GM12878 (cell line): ENCODE measurements around the gene BCLAF3. TPM values are rescaled to one million over a fixed set of nuclear protein-coding genes. Genes with fewer than 3 reads are reported as not detected.
A peak's percentile ranks its signal among the peaks of the same experiment; 100 is the strongest.

Experiments
- ATAC-seq: fragments of 200-7000 bp; cut with Tn5 transposase; 3 replicates; pipeline ENCODE4 v1.9.1; 2020; ENCODE audit warnings: mild to moderate bottlenecking, moderate library complexity
- Bru-seq: library from RNA; stranded (reverse); fragments of 400-500 nt; gene quantifications from one replicate; lab custom pipeline; 2021; lab: Mats Ljungman, UMichigan
- BruChase-seq, 2 experiments: library from RNA; stranded (reverse); fragments of 400-500 nt; gene quantifications; one replicate each; lab custom pipeline; 2021; lab: Mats Ljungman, UMichigan
- BruUV-seq: library from RNA; stranded (reverse); fragments of 400-500 nt; replicated peaks from 2 replicates; lab custom pipeline; 2021; lab: Mats Ljungman, UMichigan
- CTCF ChIA-PET: fragments of 300-600 bp; sonication (Branson Sonifier 250); formaldehyde crosslinking; extraction: SDS; loops from one replicate; lab custom pipeline; 2021; ENCODE audit warnings: inconsistent platforms; lab: Yijun Ruan, JAX
- POLR2A ChIA-PET: fragments of 350-600 bp; formaldehyde crosslinking; extraction: SDS; loops from one replicate; lab custom pipeline; 2021; ENCODE audit warnings: inconsistent platforms; lab: Charles Lee
- RAD21 ChIA-PET: fragments of 300-600 bp; sonication (Branson Sonifier 250); formaldehyde crosslinking; loops from one replicate; lab custom pipeline; 2023; ENCODE audit warnings: antibody characterized with exemption; ENCODE audit not compliant: unreplicated experiment; lab: Charles Lee
- SMC1A ChIA-PET: fragments of 300-600 bp; sonication (Branson Sonifier 250); formaldehyde crosslinking; loops from one replicate; lab custom pipeline; 2023; ENCODE audit not compliant: unreplicated experiment, uncharacterized antibody; lab: Charles Lee
- DNase-seq: peaks from one replicate; pipeline ENCODE4 v3.0.0-alpha.2; 2011; ENCODE audit warnings: low read depth, low spot score
- FAIRE-seq: peaks from 3 replicates; lab custom pipeline; 2011; peaks lifted over from hg19 to GRCh38; lab: Jason Lieb, UNC
- H2AFZ ChIP-seq: 2 replicates; pipeline ENCODE4 v1.6.0; 2011; ENCODE audit warnings: low read depth, low read length, control low read depth; ENCODE audit not compliant: control insufficient read depth
- H3K27ac ChIP-seq: 2 replicates; pipeline ENCODE4 v1.5.1; 2011; ENCODE audit warnings: control low read depth; ENCODE audit not compliant: control insufficient read depth, insufficient read depth
- H3K27me3 ChIP-seq, 2 experiments: replicated peaks in 1 of 2; 2 replicates each; pipeline versions ENCODE4 v1.6.0 to v1.6.1; 2011; ENCODE audit warnings: low read length in 1 of 2; ENCODE audit not compliant: control insufficient read depth in 2 of 2, insufficient read depth in 2 of 2
- H3K36me3 ChIP-seq, 2 experiments: 2 replicates each; pipeline ENCODE4 v1.5.1; 2011; ENCODE audit warnings: low read length in 1 of 2; ENCODE audit not compliant: control insufficient read depth in 2 of 2, insufficient read depth in 2 of 2
- H3K4me1 ChIP-seq: 2 replicates; pipeline ENCODE4 v1.6.1; 2011; ENCODE audit warnings: mild to moderate bottlenecking, low read length, moderate library complexity, mixed read lengths; ENCODE audit not compliant: control insufficient read depth, insufficient read depth
- H3K4me2 ChIP-seq: 2 replicates; pipeline ENCODE4 v1.6.0; 2011; ENCODE audit warnings: control low read depth; ENCODE audit not compliant: control insufficient read depth, insufficient read depth
- H3K4me3 ChIP-seq: fragments of 200-600 bp; sonication (generic); 2 replicates; pipeline ENCODE4 v1.5.1; 2016
- H3K79me2 ChIP-seq: 2 replicates; pipeline ENCODE4 v1.6.0; 2011; ENCODE audit warnings: low read length; ENCODE audit not compliant: control insufficient read depth, insufficient read depth
- H3K9ac ChIP-seq: 2 replicates; pipeline ENCODE4 v1.8.0; 2011; ENCODE audit warnings: low read length, control low read depth, mixed read lengths; ENCODE audit not compliant: control insufficient read depth, insufficient read depth
- H3K9me3 ChIP-seq: replicated peaks from 3 replicates; pipeline ENCODE4 v1.5.1; 2011; ENCODE audit warnings: mild to moderate bottlenecking, low read length; ENCODE audit not compliant: control insufficient read depth, insufficient read depth
- H4K20me1 ChIP-seq: 2 replicates; pipeline ENCODE4 v1.6.0; 2011; ENCODE audit not compliant: control insufficient read depth, insufficient read depth
- BACH1 ChIP-seq: fragments of 450-650 bp; IDR thresholded peaks from 2 replicates; pipeline ENCODE4 v1.6.1; 2017; ENCODE audit warnings: mild to moderate bottlenecking, borderline replicate concordance
- BHLHE40 ChIP-seq, 2 experiments: fragments of 450-650 bp in 1 of 2; IDR thresholded peaks; 2 replicates each; pipeline ENCODE4 v1.6.1; 2011 to 2017; ENCODE audit warnings: low read depth in 2 of 2, borderline replicate concordance in 1 of 2, improper control_type of control experiment in 1 of 2, low read length in 1 of 2, mild to moderate bottlenecking in 1 of 2
- BMI1 ChIP-seq: fragments of 450-650 bp; IDR thresholded peaks from 2 replicates; pipeline ENCODE4 v1.6.1; 2016; ENCODE audit warnings: mild to moderate bottlenecking, moderate library complexity, borderline replicate concordance
- CBFB ChIP-seq: IDR thresholded peaks from 2 replicates; pipeline ENCODE4 v1.6.1; 2016; ENCODE audit warnings: antibody characterized with exemption, low read depth
- CEBPZ ChIP-seq: fragments of 150-350 bp; IDR thresholded peaks from 2 replicates; pipeline ENCODE4 v1.6.1; 2016; ENCODE audit warnings: low read depth, low read length
- GATAD2B ChIP-seq: fragments of 450-650 bp; conservative IDR thresholded peaks from 2 replicates; pipeline ENCODE4 v1.6.1; 2017; ENCODE audit warnings: low read depth, mild to moderate bottlenecking, moderate library complexity
- HDGF ChIP-seq: fragments of 450-650 bp; IDR thresholded peaks from 2 replicates; pipeline ENCODE4 v1.6.1; 2016; ENCODE audit warnings: antibody characterized with exemption
- JUND ChIP-seq: IDR thresholded peaks from 2 replicates; pipeline ENCODE4 v1.6.1; 2012; ENCODE audit warnings: low read depth, mild to moderate bottlenecking, low read length, improper control_type of control experiment, moderate library complexity
- MTA3 ChIP-seq: IDR thresholded peaks from 2 replicates; pipeline ENCODE4 v1.6.1; 2012; ENCODE audit warnings: low read length, inconsistent platforms, borderline replicate concordance
- SMC3 ChIP-seq: IDR thresholded peaks from 2 replicates; pipeline ENCODE4 v1.6.1; 2011; ENCODE audit warnings: low read length, improper control_type of control experiment, borderline replicate concordance
- SUPT20H ChIP-seq: IDR thresholded peaks from 2 replicates; pipeline ENCODE4 v1.6.1; 2011; ENCODE audit warnings: low read depth, mild to moderate bottlenecking, low read length, moderate library complexity, borderline replicate concordance; ENCODE audit not compliant: control insufficient read depth
- SUZ12 ChIP-seq: fragments of 200-600 bp; sonication (generic); IDR thresholded peaks from one replicate; pipeline ENCODE4 v1.6.1; 2018; ENCODE audit warnings: antibody characterized with exemption, mild to moderate bottlenecking; ENCODE audit not compliant: unreplicated experiment
- TAF1 ChIP-seq: IDR thresholded peaks from 2 replicates; pipeline ENCODE4 v1.6.1; 2011; ENCODE audit warnings: mild to moderate bottlenecking, low read depth, low read length, borderline replicate concordance
- YY1 ChIP-seq: IDR thresholded peaks from 2 replicates; pipeline ENCODE4 v1.6.1; 2011; ENCODE audit warnings: low read depth, mild to moderate bottlenecking, low read length
- ZNF24 ChIP-seq: fragments of 450-650 bp; IDR thresholded peaks from 2 replicates; pipeline ENCODE4 v1.6.1; 2017; ENCODE audit warnings: antibody characterized with exemption, mild to moderate bottlenecking
- ZNF622 ChIP-seq: fragments of 450-650 bp; IDR thresholded peaks from 2 replicates; pipeline ENCODE4 v1.6.1; 2017; ENCODE audit warnings: mild to moderate bottlenecking, inconsistent platforms
- WGBS: methylation state at CpG from one replicate; pipeline ENCODE4 v1.1.6; 2016; ENCODE audit warnings: low lambda C conversion rate; ENCODE audit not compliant: insufficient replicate concordance, insufficient coverage; ENCODE audit errors: missing lambda C conversion rate; 5-methylcytosine and 5-hydroxymethylcytosine counted together
- in situ Hi-C: fragments of 300-500 bp; cut with MboI; formaldehyde crosslinking; loops from 9 replicates; pipeline ENCODE4 v1.14.3; 2018; ENCODE audit warnings: mixed read lengths
- intact Hi-C: fragments of 100-400 bp; cut with micrococcal nuclease; formaldehyde crosslinking; loops from one replicate; pipeline ENCODE4 v1.14.2; 2022; ENCODE audit not compliant: unreplicated experiment
- long read RNA-seq, 2 experiments: library from polyadenylated mRNA; unstranded; transcript quantifications; one replicate each; pipeline ENCODE4 v2.0.0, GENCODE V29; 2019 to 2020
- polyA minus RNA-seq, 3 experiments: library from RNA; depleted of rRNA, polyadenylated mRNA; stranded (reverse); fragments of >200 nt; gene quantifications; 2 replicates each; pipeline ENCODE4 v1.2.3, GENCODE V29; 2011
- polyA plus RNA-seq, 11 experiments: library from polyadenylated mRNA; depleted of rRNA in 4 of 11; unstranded in 6 of 11; stranded (reverse) in 5 of 11; fragments of >200 nt; fragmentation: Nextera tagmentation in 4 of 11; fragmentation: Illumina TruSeq in 1 of 11; extraction: Ambion mirVana in 4 of 11; extraction: Trizol in 1 of 11; gene quantifications; 1 replicate in 1 of 11; 2 replicates in 10 of 11; pipeline versions ENCODE4 v1.2.1 to v1.2.3, GENCODE V29; 2011 to 2016; ENCODE audit warnings: inconsistent platforms in 2 of 11, missing spikeins in 2 of 11, low read depth in 1 of 11
- total RNA-seq, 4 experiments: library from RNA; depleted of rRNA in 3 of 4; stranded (reverse); fragments of >200 nt in 3 of 4; fragmentation: Illumina TruSeq in 1 of 4; extraction: Trizol in 1 of 4; gene quantifications; 2 replicates each; pipeline versions ENCODE4 v1.2.1 to v1.2.3, GENCODE V29; 2013 to 2021

BCLAF3 gene
- total RNA-seq (2013; cell fraction: nucleolus; rRNA removed) = 23.9 and 26.2 TPM in 2 replicates
- total RNA-seq (2014; rRNA removed) (2.2 and 2.9 TPM in 2 replicates), total RNA-seq (2014; rRNA removed; fragmentation: Illumina TruSeq; extraction: Trizol) (3.8 and 4.4 TPM in 2 replicates), total RNA-seq (2021) (3.6 and 3.9 TPM in 2 replicates), polyA plus RNA-seq (2011; rRNA removed) (3.2 and 5.1 TPM in 2 replicates), polyA plus RNA-seq (2014; fragmentation: Illumina TruSeq; extraction: Trizol) (3.6 and 5.1 TPM in 2 replicates), polyA plus RNA-seq (2014; fragmentation: Nextera tagmentation; extraction: Ambion mirVana) (1 to 10 TPM; 1.1 to 1.5 TPM), polyA plus RNA-seq (2014; rRNA removed) (2.9 TPM in 2 replicates), polyA plus RNA-seq (2016; fragmentation: Nextera tagmentation; extraction: Ambion mirVana) (1 to 10 TPM in 1 of 2 experiments, under 1 TPM in 1; 0.74 to 1.4 TPM), polyA minus RNA-seq (2011; rRNA and poly(A)+ RNA removed) (1.8 TPM in 2 replicates), Bru-seq, nascent RNA (percentile 61 among the genes with signal in this experiment), BruChase-seq, experiment 1, labeled RNA remaining after a 6-hour chase (percentile 68 among the genes with signal in this experiment), BruChase-seq, experiment 2, labeled RNA remaining after a 2-hour chase (percentile 73 among the genes with signal in this experiment)
- polyA plus RNA-seq (2011; ENCODE audit: low read depth) = 0.96 TPM
- polyA plus RNA-seq (2011; cell fraction: cytosol; rRNA removed) = 0.77 and 0.99 TPM in 2 replicates
- polyA plus RNA-seq (2011; cell fraction: nucleus; rRNA removed) = 3.4 and 3.9 TPM in 2 replicates
- 1.9 TPM in 2 replicates for polyA plus RNA-seq (2012)
- 1.9 and 2.3 TPM in 2 replicates for polyA minus RNA-seq (2011; cell fraction: cytosol; rRNA and poly(A)+ RNA removed)
- 3.3 and 5.3 TPM in 2 replicates for polyA minus RNA-seq (2011; cell fraction: nucleus; rRNA and poly(A)+ RNA removed)
- long read RNA-seq, experiment 1 = 0 reads
- long read RNA-seq, experiment 2, partial matches to known transcripts = 4 of 4 reads
- long read RNA-seq, experiment 2, other reads (novel, unspliced or antisense) = 0 of 4 reads

GRCh38 chrX:19990556-19991349 is at the start of gene BCLAF3:
Gene BCLAF3 (minus strand): TSS chrX:19991061. CDS start chrX:19970264, 20,797 bp downstream.
- peak; percentile 30 for DNase-seq
- H3K4me2 ChIP-seq = peak within 1 kb of the TSS; percentile 68
- in situ Hi-C loops (loop anchor here (5.0 kb wide), 1 partner anchor 78 kb away; no protein-coding TSS in a partner anchor), intact Hi-C loops (loop anchor here (1.0 to 5.0 kb wide), 3 partner anchors 77 to 618 kb away; no protein-coding TSS in a partner anchor)
- ChIA-PET RAD21 (interaction anchor here (1.7 kb wide), 1 partner anchor 86 kb away, joined by 5 read pairs; no protein-coding TSS in a partner anchor), POLR2A (interaction anchor here (0.6 to 0.7 kb wide), 2 partner anchors 86 to 1249 kb away, joined by 3 to 5 read pairs; no protein-coding TSS in a partner anchor), SMC1A (interaction anchor here (0.8 to 2.4 kb wide), 5 partner anchors 71 to 454 kb away, joined by 3 to 16 read pairs (median 4); no protein-coding TSS in a partner anchor), CTCF (interaction anchor here (0.9 to 1.6 kb wide), 7 partner anchors 14 to 618 kb away, joined by 3 to 14 read pairs (median 4); no protein-coding TSS in a partner anchor)
- peak within 1 kb of the TSS; percentile 32 for H3K9ac ChIP-seq
- 42% methylated on average over 50 of the region's 103 CpGs for WGBS
- no peaks in the 10 kb centered on the region for H3K9me3 ChIP-seq
- no peaks in the 10 kb centered on the region for H3K27me3 ChIP-seq
- ATAC-seq = peak; percentile 94
- FAIRE-seq = no peak
- no TSS peak for BruUV-seq
- peaks cover 3% of the 10 kb centered on the region; the same call in 1 of the 2 replicates for H3K79me2 ChIP-seq
- peak within 1 kb of the TSS; percentile 73 for H2AFZ ChIP-seq
- H3K4me1 ChIP-seq = no peaks in the 10 kb centered on the region
- peak within 1 kb of the TSS; percentile 67 for H3K4me3 ChIP-seq
- no peak within 1 kb of the TSS for H3K27ac ChIP-seq
- no peaks in the 10 kb centered on the region for H4K20me1 ChIP-seq
- no peaks in the 10 kb centered on the region for H3K36me3 ChIP-seq
- TF ChIP-seq ZNF24 = no peak
- no peak for TF ChIP-seq CEBPZ
- TF ChIP-seq HDGF = no peak
- no peak for TF ChIP-seq BACH1
- no peak for TF ChIP-seq MTA3
- TF ChIP-seq BHLHE40 (IDR thresholded peaks at IDR 0.05; ENCODE audit: borderline replicate concordance in 1 of 2, low read depth in 2 of 2, low read length in 1 of 2) = peak in 1 of 2 experiments; percentile 19; a peak in 1 of 4 replicates
- TF ChIP-seq TAF1 = no peak
- TF ChIP-seq BMI1 = no peak
- no peak for TF ChIP-seq JUND
- TF ChIP-seq CBFB = no peak
- no peak for TF ChIP-seq SUZ12
- TF ChIP-seq SMC3 = peak; percentile 62
- TF ChIP-seq SUPT20H = no peak
- peak; percentile 53; the same call in 1 of the 2 replicates for TF ChIP-seq YY1
- 0 out of 2 replicates have a peak, but pooled peaks have one; percentile 41 for TF ChIP-seq GATAD2B
- TF ChIP-seq ZNF622 = no peak
